Measurements from ENCODE around the gene RGS1. TPM values are rescaled to one million over a fixed set of nuclear protein-coding genes. Genes with fewer than 3 reads are reported as not detected.

RGS1 gene
- total RNA-seq, 4 donors from 2014 or later: 7.4 to 55.9 (median 22.6) TPM

Other genes with a start within 250 kb of the RGS1 start
- 1 to 10 TPM in 1 of 4 donors, under 1 TPM in 1, not detected in 2; 0.06 to 2.9 TPM for gene RGS13, start 60.4 kb downstream of the RGS1 start, total RNA-seq
- gene RGS2, start 233.3 kb downstream of the RGS1 start, total RNA-seq: 100 to 1,000 TPM in 1 of 4 donors, 10 to 100 TPM in 2, 1 to 10 TPM in 1; 7.9 to 115 (median 26.6) TPM